H1 (cell line): ENCODE data around the gene CD44. TPM values are rescaled to one million over a fixed set of nuclear protein-coding genes. Genes with fewer than 3 reads are reported as not detected.

ENCODE experiments used
- CTCF ChIA-PET: fragments of 300-600 bp; sonication (Branson Sonifier 250); formaldehyde crosslinking; loops from one replicate; lab custom pipeline; 2021; ENCODE audit not compliant: partially characterized antibody; lab: Charles Lee
- POLR2A ChIA-PET: fragments of 300-600 bp; sonication (Branson Sonifier 250); formaldehyde crosslinking; loops from one replicate; lab custom pipeline; 2021; ENCODE audit warnings: inconsistent platforms; ENCODE audit not compliant: partially characterized antibody; lab: Charles Lee
- DNase-seq, 2 experiments: peaks; one replicate each; pipeline versions ENCODE4 v3.0.0 to v3.0.0-alpha.2; 2010 to 2022; ENCODE audit warnings: low spot score in 2 of 2, low read depth in 1 of 2, mixed read lengths in 1 of 2
- FAIRE-seq: peaks from 2 replicates; lab custom pipeline; 2011; peaks lifted over from hg19 to GRCh38; lab: Jason Lieb, UNC
- H2AFZ ChIP-seq: 2 replicates; pipeline ENCODE4 v1.8.1; 2012; ENCODE audit warnings: low read length, inconsistent platforms
- H2AK5ac ChIP-seq: 2 replicates; pipeline ENCODE4 v1.6.1; 2013; ENCODE audit warnings: low read depth, low read length
- H2BK120ac ChIP-seq: replicated peaks from 2 replicates; pipeline ENCODE3; 2013; ENCODE audit warnings: low read depth, low read length, inconsistent platforms
- H2BK12ac ChIP-seq: 2 replicates; pipeline ENCODE4 v1.6.1; 2013; ENCODE audit warnings: low read depth, low read length
- H2BK15ac ChIP-seq: 2 replicates; pipeline ENCODE4 v1.6.1; 2013; ENCODE audit warnings: low read length
- H2BK20ac ChIP-seq: 2 replicates; pipeline ENCODE4 v1.6.1; 2013; ENCODE audit warnings: low read length
- H2BK5ac ChIP-seq: 2 replicates; pipeline ENCODE4 v1.6.1; 2013; ENCODE audit warnings: low read depth, low read length
- H3K14ac ChIP-seq: 2 replicates; pipeline ENCODE4 v1.6.1; 2013; ENCODE audit warnings: inconsistent platforms; ENCODE audit not compliant: insufficient read length
- H3K18ac ChIP-seq: 2 replicates; pipeline ENCODE4 v1.6.1; 2013; ENCODE audit warnings: low read length; ENCODE audit errors: extremely low read depth
- H3K23ac ChIP-seq: 2 replicates; pipeline ENCODE4 v1.6.1; 2013; ENCODE audit warnings: inconsistent platforms; ENCODE audit not compliant: insufficient read length
- H3K23me2 ChIP-seq: 2 replicates; pipeline ENCODE4 v1.6.1; 2013; ENCODE audit warnings: low read depth, low read length
- H3K27ac ChIP-seq: 2 replicates; pipeline ENCODE4 v1.6.1; 2011; ENCODE audit warnings: low read depth, low read length, inconsistent platforms
- H3K27me3 ChIP-seq, 4 experiments: replicated peaks in 1 of 4; 1 replicate in 1 of 4; 2 replicates in 3 of 4; pipeline versions ENCODE4 v1.6.1 to v1.8.1; 2011 to 2013; ENCODE audit warnings: low read length in 3 of 4, mild to moderate bottlenecking in 3 of 4, inconsistent platforms in 2 of 4, mixed read lengths in 2 of 4, moderate library complexity in 1 of 4; ENCODE audit not compliant: control insufficient read depth in 3 of 4, insufficient read depth in 3 of 4; ENCODE audit errors: extremely low read depth in 1 of 4
- H3K36me3 ChIP-seq, 4 experiments: 2 replicates each; pipeline versions ENCODE4 v1.6.1 to v1.8.1; 2011 to 2013; ENCODE audit warnings: mild to moderate bottlenecking in 4 of 4, low read length in 3 of 4, moderate library complexity in 2 of 4, control low read depth in 1 of 4, inconsistent platforms in 1 of 4; ENCODE audit not compliant: insufficient read depth in 4 of 4, control insufficient read depth in 2 of 4
- H3K4ac ChIP-seq: replicated peaks from 2 replicates; pipeline ENCODE3; 2013; ENCODE audit warnings: low read length, low read depth, mixed read lengths, inconsistent platforms; ENCODE audit not compliant: insufficient read length
- H3K4me1 ChIP-seq, 4 experiments: replicated peaks in 1 of 4; 1 replicate in 1 of 4; 2 replicates in 3 of 4; pipeline versions ENCODE4 v1.6.1 to v1.8.1; 2011 to 2013; ENCODE audit warnings: low read length in 3 of 4, inconsistent platforms in 2 of 4, mixed read lengths in 1 of 4; ENCODE audit not compliant: insufficient read depth in 4 of 4, control insufficient read depth in 3 of 4
- H3K4me2 ChIP-seq, 2 experiments: 2 replicates each; pipeline versions ENCODE4 v1.6.1 to v1.8.1; 2011 to 2013; ENCODE audit warnings: low read depth in 2 of 2, low read length in 2 of 2, control low read depth in 1 of 2, inconsistent platforms in 1 of 2, mild to moderate bottlenecking in 1 of 2; ENCODE audit not compliant: insufficient read depth in 1 of 2
- H3K4me3 ChIP-seq, 4 experiments: fragments of 200-600, 300-600 bp in 1 of 4; sonication (generic), shearing (Covaris generic), sonication (Bioruptor Twin) in 1 of 4; 2 replicates each; pipeline versions ENCODE4 v1.5.1 to v1.8.1; 2011 to 2016; ENCODE audit warnings: low read length in 4 of 4, low read depth in 3 of 4, control low read depth in 2 of 4, inconsistent platforms in 2 of 4, mild to moderate bottlenecking in 2 of 4, mixed read lengths in 1 of 4, moderate library complexity in 1 of 4; ENCODE audit not compliant: insufficient read depth in 2 of 4; ENCODE audit errors: extremely low read depth in 1 of 4
- H3K56ac ChIP-seq: replicated peaks from 2 replicates; pipeline ENCODE3; 2013; ENCODE audit warnings: low read depth, mild to moderate bottlenecking, mixed read lengths, low read length, inconsistent platforms; ENCODE audit not compliant: insufficient read length
- H3K79me1 ChIP-seq: 2 replicates; pipeline ENCODE4 v1.6.1; 2013; ENCODE audit warnings: low read depth, low read length, control low read depth
- H3K79me2 ChIP-seq, 2 experiments: 2 replicates each; pipeline versions ENCODE4 v1.6.1 to v1.8.1; 2012 to 2013; ENCODE audit warnings: low read length in 2 of 2, mild to moderate bottlenecking in 2 of 2, inconsistent platforms in 1 of 2; ENCODE audit not compliant: insufficient read depth in 2 of 2, control insufficient read depth in 1 of 2
- H3K9ac ChIP-seq, 4 experiments: replicated peaks in 1 of 4; 1 replicate in 1 of 4; 2 replicates in 3 of 4; pipeline versions ENCODE4 v1.6.1 to v1.8.1; 2011 to 2013; ENCODE audit warnings: low read depth in 3 of 4, low read length in 3 of 4, control low read depth in 2 of 4, mild to moderate bottlenecking in 2 of 4, moderate library complexity in 2 of 4, inconsistent platforms in 1 of 4; ENCODE audit errors: extremely low read depth in 1 of 4
- H3K9me3 ChIP-seq, 2 experiments: 2 replicates each; pipeline versions ENCODE4 v1.6.1 to v1.8.1; 2012 to 2013; ENCODE audit warnings: mild to moderate bottlenecking in 2 of 2, moderate library complexity in 2 of 2, control low read depth in 1 of 2, inconsistent platforms in 1 of 2, low read depth in 1 of 2, low read length in 1 of 2, mixed read lengths in 1 of 2; ENCODE audit not compliant: insufficient read depth in 2 of 2
- H4K20me1 ChIP-seq, 2 experiments: replicated peaks in 1 of 2; 2 replicates each; pipeline versions ENCODE3 to v1.8.1; 2011 to 2013; ENCODE audit warnings: inconsistent platforms in 2 of 2, low read length in 2 of 2, mild to moderate bottlenecking in 1 of 2; ENCODE audit not compliant: insufficient read depth in 2 of 2, control insufficient read depth in 1 of 2
- H4K5ac ChIP-seq: 2 replicates; pipeline ENCODE4 v1.6.1; 2013; ENCODE audit warnings: low read length, low read depth, mixed read lengths, inconsistent platforms; ENCODE audit not compliant: insufficient read length
- H4K8ac ChIP-seq: 2 replicates; pipeline ENCODE4 v1.8.0; 2013; ENCODE audit warnings: mild to moderate bottlenecking, moderate library complexity, low read length, inconsistent platforms; ENCODE audit not compliant: insufficient read depth; ENCODE audit errors: extremely low read depth
- H4K91ac ChIP-seq: replicated peaks from 2 replicates; pipeline ENCODE3; 2013; ENCODE audit warnings: low read length, mixed read lengths, inconsistent platforms; ENCODE audit not compliant: insufficient read length
- ASH2L ChIP-seq: fragments of 200-600, 300-600 bp; sonication (generic); IDR thresholded peaks from one replicate; pipeline ENCODE4 v1.7.1; 2017; ENCODE audit warnings: low read length
- CTBP2 ChIP-seq: IDR thresholded peaks from 2 replicates; pipeline ENCODE4 v1.7.0; 2011; ENCODE audit warnings: borderline replicate concordance, mild to moderate bottlenecking, moderate library complexity, mixed read lengths, low read length; ENCODE audit not compliant: insufficient read depth, insufficient read length
- SP1 ChIP-seq: IDR thresholded peaks from 2 replicates; pipeline ENCODE4 v1.6.1; 2011; ENCODE audit warnings: low read depth, low read length
- WGBS, 2 experiments: shearing (Covaris generic) in 1 of 2; methylation state at CpG; one replicate each; pipeline versions ENCODE4 v1.1.6 to v1.1.7; 2013 to 2015; ENCODE audit warnings: low lambda C conversion rate in 2 of 2, mixed read lengths in 2 of 2, inconsistent platforms in 1 of 2, low coverage in 1 of 2, missing lambda C conversion rate in 1 of 2; ENCODE audit not compliant: insufficient replicate concordance in 2 of 2, insufficient coverage in 1 of 2, insufficient read length in 1 of 2; ENCODE audit errors: extremely low coverage in 1 of 2, missing lambda C conversion rate in 1 of 2; 5-methylcytosine and 5-hydroxymethylcytosine counted together
- polyA plus RNA-seq, 7 experiments: library from polyadenylated mRNA; depleted of rRNA in 3 of 7; stranded (reverse) in 5 of 7; unstranded in 2 of 7; fragments of >200 nt in 5 of 7; fragments of 200-250 nt in 2 of 7; gene quantifications; 1 replicate in 5 of 7; 2 replicates in 1 of 7; 4 replicates in 1 of 7; pipeline versions ENCODE4 v1.2.1 to v1.2.3, GENCODE V29; 2011 to 2013; ENCODE audit warnings: missing spikeins in 2 of 7, mixed read lengths in 2 of 7
- total RNA-seq: library from RNA; stranded (reverse); fragmentation: NEBNext Ultra II Directional; extraction: Animal tissue kit (Norgen Biotek cat#: 25700); gene quantifications from 2 replicates; pipeline ENCODE4 v1.2.1, GENCODE V29; 2021

The CD44 gene
- total and polyA plus RNA-seq, 2 of the 8 experiments (the other 6 are each of a cell fraction or from before 2014, with no cell fraction given), result 11.8 to 13.7 TPM

- DNase-seq (no peak), FAIRE-seq (no peak)
- H2BK15ac ChIP-seq, result no peak overlapping the region
- no peak overlapping the region for H2BK12ac ChIP-seq
- H2AK5ac ChIP-seq, result no peak overlapping the region
- no peak overlapping the region for H3K4me3 ChIP-seq
- H2AFZ ChIP-seq, result no peak overlapping the region
- H3K23ac ChIP-seq, result no peak overlapping the region
- no peak overlapping the region for H3K18ac ChIP-seq
- 81% methylated on average over 1 of the region's 1 CpG; no CpG with 5 or more reads in 1 of the 2 experiments for WGBS, 2 experiments
- no peaks in the 10 kb centered on the region; the same call in 1 of the 2 replicates for H3K23me2 ChIP-seq
- H3K27ac ChIP-seq, result no peak overlapping the region
- H4K8ac ChIP-seq, result no peak overlapping the region
- H3K56ac ChIP-seq, result no peak overlapping the region
- H3K9ac ChIP-seq, result no peak overlapping the region
- ChIA-PET POLR2A (no interaction called here), CTCF (interaction anchor here (1.1 to 1.2 kb wide), 2 partner anchors 10 to 133 kb away, joined by 3 to 4 read pairs; no protein-coding TSS in a partner anchor)
- peaks cover 0 to 11% of the 10 kb centered on the region in 2 experiments; a peak in 1 of 4 replicates for H3K9me3 ChIP-seq
- H2BK20ac ChIP-seq, result no peak overlapping the region
- H4K91ac ChIP-seq, result no peak overlapping the region
- H3K79me2 ChIP-seq, result no peaks in the 10 kb centered on the region
- no peak overlapping the region for H3K4ac ChIP-seq
- no peak overlapping the region for H4K5ac ChIP-seq
- H2BK5ac ChIP-seq, result no peak overlapping the region
- H3K27me3 ChIP-seq, result no peaks in the 10 kb centered on the region
- no peaks in the 10 kb centered on the region for H3K79me1 ChIP-seq
- H2BK120ac ChIP-seq, result no peak overlapping the region
- H3K4me2 ChIP-seq, result no peak overlapping the region
- no peak overlapping the region for H3K14ac ChIP-seq
- no peaks in the 10 kb centered on the region for H3K36me3 ChIP-seq
- H4K20me1 ChIP-seq, result no peaks in the 10 kb centered on the region
- H3K4me1 ChIP-seq, result peaks cover 0 to 3% (median 0%) of the 10 kb centered on the region in 4 experiments; a peak in 2 of 7 replicates
- TF ChIP-seq CTBP2, result no peak
- TF ChIP-seq SP1, result no peak
- no peak for TF ChIP-seq ASH2L
Measured at GRCh38 chr11:35112846-35113105, 26.2 kb upstream of the CD44 start.
